Measurements from ENCODE around the gene IL1RL1. TPM values are rescaled to one million over a fixed set of nuclear protein-coding genes. Genes with fewer than 3 reads are reported as not detected.
A peak's percentile ranks its signal among the peaks of the same experiment; 100 is the strongest.

IL1RL1 gene
- total RNA-seq, 1 donor from 2014 or later = 65.8 TPM

- DNase-seq (ENCODE audit: low read depth) (no peak), FAIRE-seq (no peak)
- H3K36me3 ChIP-seq (ENCODE audit: control insufficient read depth, insufficient read depth, low read length) = no peaks in the 10 kb centered on the region
- H3K4me3 ChIP-seq (ENCODE audit: low read depth, low read length) = no peak overlapping the region
- H3K27me3 ChIP-seq (ENCODE audit: control insufficient read depth, insufficient read depth, low read length) = no peaks in the 10 kb centered on the region
- TF ChIP-seq CTCF (IDR thresholded peaks at IDR 0.05; ENCODE audit: insufficient read depth, low read length, severe bottlenecking) = no peak
Observed at GRCh38 chr2:102383722-102384121, 72.4 kb downstream of the IL1RL1 start.

GRCh38 chr2:102385522-102385921, 74.2 kb downstream of the IL1RL1 start:
- FAIRE-seq = no peak
- no peak overlapping the region for H3K4me3 ChIP-seq (ENCODE audit: low read depth, low read length)
- peak; percentile 56 for DNase-seq (ENCODE audit: low read depth)
- H3K36me3 ChIP-seq (ENCODE audit: control insufficient read depth, insufficient read depth, low read length) = no peaks in the 10 kb centered on the region
- no peaks in the 10 kb centered on the region for H3K27me3 ChIP-seq (ENCODE audit: control insufficient read depth, insufficient read depth, low read length)
- TF ChIP-seq CTCF (IDR thresholded peaks at IDR 0.05; ENCODE audit: insufficient read depth, low read length, severe bottlenecking) = no peak

- no peaks in the 10 kb centered on the region for H3K27me3 ChIP-seq (ENCODE audit: control insufficient read depth, insufficient read depth, low read length)
- no peaks in the 10 kb centered on the region for H3K36me3 ChIP-seq (ENCODE audit: control insufficient read depth, insufficient read depth, low read length)
- DNase-seq (ENCODE audit: low read depth) (no peak), FAIRE-seq (no peak)
- no peak for TF ChIP-seq CTCF (IDR thresholded peaks at IDR 0.05; ENCODE audit: insufficient read depth, low read length, severe bottlenecking)
- no peak overlapping the region for H3K4me3 ChIP-seq (ENCODE audit: low read depth, low read length)
Observed at GRCh38 chr2:102386004-102386403, 74.6 kb downstream of the IL1RL1 start.

- no peak for FAIRE-seq
- DNase-seq (ENCODE audit: low read depth) = no peak
- H3K4me3 ChIP-seq (ENCODE audit: low read depth, low read length) = no peak overlapping the region
Observed at GRCh38 chr2:102386867-102387541, 75.6 kb downstream of the IL1RL1 start.

GRCh38 chr2:102387763-102388546, 76.6 kb downstream of the IL1RL1 start:
- no peak for TF ChIP-seq CTCF (IDR thresholded peaks at IDR 0.05; ENCODE audit: insufficient read depth, low read length, severe bottlenecking)
- FAIRE-seq (peak; percentile 79), DNase-seq (ENCODE audit: low read depth) (no peak)
- Histone ChIP-seq H3K36me3 (ENCODE audit: control insufficient read depth, insufficient read depth, low read length) (no peaks in the 10 kb centered on the region), H3K4me3 (ENCODE audit: low read depth, low read length) (no peak overlapping the region), H3K27me3 (ENCODE audit: control insufficient read depth, insufficient read depth, low read length) (no peaks in the 10 kb centered on the region)

More at GRCh38 chr2:102386867-102387541, 75.6 kb downstream of the IL1RL1 start:
- no peaks in the 10 kb centered on the region for H3K27me3 ChIP-seq (ENCODE audit: control insufficient read depth, insufficient read depth, low read length)
- H3K36me3 ChIP-seq (ENCODE audit: control insufficient read depth, insufficient read depth, low read length) = no peaks in the 10 kb centered on the region
- no peak for TF ChIP-seq CTCF (IDR thresholded peaks at IDR 0.05; ENCODE audit: insufficient read depth, low read length, severe bottlenecking)
